Measurements from ENCODE around the gene DNAH17. TPM values are rescaled to one million over a fixed set of nuclear protein-coding genes. Genes with fewer than 3 reads are reported as not detected.

The DNAH17 gene
- total RNA-seq, 2 donors from 2014 or later = not detected

GRCh38 chr17:78566947-78567346 lies 10.2 kb downstream of the DNAH17 start:
- no peak for TF ChIP-seq CTCF (IDR thresholded peaks at IDR 0.05)
- TF ChIP-seq POLR2A (IDR thresholded peaks at IDR 0.05) = no peak
- Histone ChIP-seq H3K4me3 (no peak overlapping the region), H3K36me3 (replicated peaks in 1 of 2; ENCODE audit: insufficient read depth in 1 of 2, low read depth in 2 of 2) (no peaks in the 10 kb centered on the region), H3K9me3 (no peaks in the 10 kb centered on the region), H3K4me1 (no peaks in the 10 kb centered on the region), H3K27ac (no peak overlapping the region), H3K27me3 (no peaks in the 10 kb centered on the region)
- intact Hi-C loops (cut with DNase I) = no loop called here
- no peak for ATAC-seq
- no peak for DNase-seq
- WGBS, 2 donors = 71 to 81% methylated on average over 10 of the region's 10 CpGs

- WGBS, 2 donors = 54% methylated on average over 22 of the region's 22 CpGs
- Histone ChIP-seq H3K9me3 (no peaks in the 10 kb centered on the region), H3K27ac (no peak overlapping the region), H3K36me3 (replicated peaks in 1 of 2; ENCODE audit: insufficient read depth in 1 of 2, low read depth in 2 of 2) (no peaks in the 10 kb centered on the region), H3K4me1 (no peaks in the 10 kb centered on the region), H3K4me3 (no peak overlapping the region), H3K27me3 (no peaks in the 10 kb centered on the region)
- ATAC-seq (no peak), DNase-seq (peak; percentile 18 to 52 (median 46))
- TF ChIP-seq POLR2A (IDR thresholded peaks at IDR 0.05) (no peak), CTCF (IDR thresholded peaks at IDR 0.05) (no peak)
- intact Hi-C loops (cut with DNase I) = no loop called here
These were observed 13.7 kb downstream of the DNAH17 start for GRCh38 chr17:78563189-78564145.

- Histone ChIP-seq H3K4me1 (no peaks in the 10 kb centered on the region), H3K27me3 (no peaks in the 10 kb centered on the region), H3K27ac (no peak overlapping the region), H3K36me3 (replicated peaks in 1 of 2; ENCODE audit: insufficient read depth in 1 of 2, low read depth in 2 of 2) (no peaks in the 10 kb centered on the region), H3K4me3 (no peak overlapping the region), H3K9me3 (no peaks in the 10 kb centered on the region)
- 82 to 89% methylated on average over 7 of the region's 7 CpGs for WGBS, 2 donors
- TF ChIP-seq POLR2A (IDR thresholded peaks at IDR 0.05) (no peak), CTCF (IDR thresholded peaks at IDR 0.05) (no peak)
- no peak for ATAC-seq
- intact Hi-C loops (cut with DNase I) = no loop called here
- DNase-seq = no peak
These were observed 14.5 kb downstream of the DNAH17 start for GRCh38 chr17:78562734-78563133.

- no peaks in the 10 kb centered on the region for H3K27me3 ChIP-seq
- no peak overlapping the region for H3K27ac ChIP-seq
- no peaks in the 10 kb centered on the region for H3K9me3 ChIP-seq
- no peak for TF ChIP-seq POLR2A (IDR thresholded peaks at IDR 0.05)
- no peak for TF ChIP-seq CTCF (IDR thresholded peaks at IDR 0.05)
- DNase-seq = no peak
- intact Hi-C loops (cut with DNase I) = no loop called here
- H3K4me1 ChIP-seq = no peaks in the 10 kb centered on the region
- no peak overlapping the region for H3K4me3 ChIP-seq
- no peak for ATAC-seq
- 83 to 90% methylated on average over 8 to 9 of the region's 10 CpGs for WGBS, 2 donors
- H3K36me3 ChIP-seq (replicated peaks in 1 of 2; ENCODE audit: insufficient read depth in 1 of 2, low read depth in 2 of 2) = no peaks in the 10 kb centered on the region
These were observed 16.0 kb downstream of the DNAH17 start for GRCh38 chr17:78561166-78561565.
